DMS114 treated with DMSO at 0.1 percent for 48 hours (cell line): Measurements from ENCODE around the gene WDFY2.

Source experiments
- DNase-seq: peaks from one replicate; lab custom pipeline; 2025; ENCODE audit not compliant: unreplicated experiment; lab: John Stamatoyannopoulos, UW

WDFY2 gene

GRCh38 chr13:51697181-51697580 lies 112.9 kb downstream of the WDFY2 start:
- DNase-seq: no peak

GRCh38 chr13:51697855-51698254 lies 113.6 kb downstream of the WDFY2 start:
- DNase-seq: no peak

- DNase-seq: no peak
Measured at GRCh38 chr13:51698352-51698751, 114.1 kb downstream of the WDFY2 start.

GRCh38 chr13:51704399-51705313 lies 120.4 kb downstream of the WDFY2 start:
- no peak for DNase-seq

GRCh38 chr13:51707461-51707860 lies 123.2 kb downstream of the WDFY2 start:
- DNase-seq: no peak

- DNase-seq: no peak
Measured at GRCh38 chr13:51713807-51714206, 129.5 kb downstream of the WDFY2 start.

GRCh38 chr13:51714663-51715168 lies 130.5 kb downstream of the WDFY2 start:
- no peak for DNase-seq

- no peak for DNase-seq
Measured at GRCh38 chr13:51715613-51716012, 131.4 kb downstream of the WDFY2 start.

GRCh38 chr13:51717786-51718398 lies 133.6 kb downstream of the WDFY2 start:
- DNase-seq: no peak

- no peak for DNase-seq
Measured at GRCh38 chr13:51719394-51719793, 135.1 kb downstream of the WDFY2 start.

- no peak for DNase-seq
Measured at GRCh38 chr13:51721496-51721895, 137.2 kb downstream of the WDFY2 start.

GRCh38 chr13:51723529-51723928 lies 139.3 kb downstream of the WDFY2 start:
- no peak for DNase-seq

GRCh38 chr13:51724721-51725120 lies 140.5 kb downstream of the WDFY2 start:
- DNase-seq: no peak

GRCh38 chr13:51726446-51727193 lies 142.4 kb downstream of the WDFY2 start:
- no peak for DNase-seq

GRCh38 chr13:51727634-51728274 lies 143.5 kb downstream of the WDFY2 start:
- DNase-seq: no peak

- no peak for DNase-seq
Measured at GRCh38 chr13:51728275-51728673, 144.0 kb downstream of the WDFY2 start.

GRCh38 chr13:51728972-51729371 lies 144.7 kb downstream of the WDFY2 start:
- no peak for DNase-seq

GRCh38 chr13:51729866-51730553 lies 145.7 kb downstream of the WDFY2 start:
- no peak for DNase-seq

GRCh38 chr13:51730927-51731326 lies 146.7 kb downstream of the WDFY2 start:
- DNase-seq: no peak

- no peak for DNase-seq
Measured at GRCh38 chr13:51731759-51732158, 147.5 kb downstream of the WDFY2 start.
